PC-3 (cell line): ENCODE data around the gene NPR2. TPM values are rescaled to one million over a fixed set of nuclear protein-coding genes. Genes with fewer than 3 reads are reported as not detected.

Experiments
- ATAC-seq: fragments of 200-7000 bp; cut with Tn5 transposase; 2 replicates; pipeline ENCODE4 v1.9.1; 2020; ENCODE audit warnings: mild to moderate bottlenecking, moderate library complexity
- BruUV-seq: library from RNA; stranded (reverse); fragments of 400-500 nt; replicated peaks from 2 replicates; lab custom pipeline; 2021; lab: Mats Ljungman, UMichigan
- CTCF ChIA-PET: fragments of 300-600 bp; sonication (Branson Sonifier 250); formaldehyde crosslinking; loops from one replicate; lab custom pipeline; 2022; ENCODE audit warnings: antibody characterized with exemption; lab: Charles Lee
- POLR2A ChIA-PET: fragments of 300-600 bp; sonication (Branson Sonifier 250); formaldehyde crosslinking; loops from one replicate; lab custom pipeline; 2022; ENCODE audit warnings: antibody characterized with exemption; ENCODE audit not compliant: unreplicated experiment; lab: Charles Lee
- DNase-seq: peaks from one replicate; pipeline ENCODE4 v3.0.0-alpha.2; 2015
- H2AFZ ChIP-seq: fragments of 300-600 bp; sonication (generic); 2 replicates; pipeline ENCODE4 v1.6.0; 2016; ENCODE audit warnings: antibody characterized with exemption, low read length
- H3F3A ChIP-seq: fragments of 300-600 bp; sonication (generic); one replicate; pipeline ENCODE4 v1.6.0; 2017; ENCODE audit warnings: antibody characterized with exemption, low read length, control low read depth, mild to moderate bottlenecking; ENCODE audit not compliant: unreplicated experiment
- H3K27ac ChIP-seq: fragments of 300-600 bp; sonication (generic); 2 replicates; pipeline ENCODE4 v1.5.1; 2016; ENCODE audit warnings: mild to moderate bottlenecking, low read length
- H3K27me3 ChIP-seq: fragments of 300-600 bp; sonication (generic); 2 replicates; pipeline ENCODE4 v1.6.1; 2016; ENCODE audit warnings: low read length, mixed read lengths
- H3K36me3 ChIP-seq: fragments of 300-600 bp; sonication (generic); 2 replicates; pipeline ENCODE4 v1.6.1; 2016; ENCODE audit warnings: low read depth, mixed run types, low read length, mixed read lengths
- H3K4me1 ChIP-seq: fragments of 300-600 bp; sonication (generic); 2 replicates; pipeline ENCODE4 v1.5.1; 2016; ENCODE audit warnings: low read length; ENCODE audit not compliant: insufficient read depth
- H3K4me2 ChIP-seq: fragments of 300-600 bp; sonication (generic); 2 replicates; pipeline ENCODE4 v1.6.0; 2016; ENCODE audit warnings: low read length
- H3K4me3 ChIP-seq: fragments of 300-600 bp; sonication (generic); 2 replicates; pipeline ENCODE4 v1.5.1; 2016; ENCODE audit warnings: mild to moderate bottlenecking, low read length, mixed read lengths
- H3K79me2 ChIP-seq: fragments of 300-600 bp; sonication (generic); 2 replicates; pipeline ENCODE4 v1.6.1; 2017; ENCODE audit warnings: low read length, mixed read lengths
- H3K9ac ChIP-seq: fragments of 300-600 bp; sonication (generic); 2 replicates; pipeline ENCODE4 v1.6.0; 2016; ENCODE audit warnings: mild to moderate bottlenecking, low read length
- H3K9me2 ChIP-seq: fragments of 300-600 bp; sonication (generic); replicated peaks from 2 replicates; pipeline ENCODE4 v1.6.1; 2016; ENCODE audit warnings: mixed run types, low read length, mixed read lengths
- H3K9me3 ChIP-seq: fragments of 300-600 bp; sonication (generic); 2 replicates; pipeline ENCODE4 v1.6.1; 2016; ENCODE audit warnings: low read length, mixed read lengths
- H4K20me1 ChIP-seq: fragments of 300-600 bp; sonication (generic); 2 replicates; pipeline ENCODE4 v1.6.1; 2016; ENCODE audit warnings: low read length, mixed read lengths
- EZH2 ChIP-seq: fragments of 300-600 bp; sonication (generic); IDR thresholded peaks from one replicate; pipeline ENCODE4 v1.6.1; 2017; ENCODE audit warnings: antibody characterized with exemption, mild to moderate bottlenecking, low read length; ENCODE audit not compliant: unreplicated experiment
- EZH2phosphoT487 ChIP-seq: fragments of 300-600 bp; sonication (generic); IDR thresholded peaks from 2 replicates; pipeline ENCODE4 v1.6.1; 2018; ENCODE audit warnings: mild to moderate bottlenecking, antibody characterized with exemption, low read length, borderline replicate concordance
- intact Hi-C: fragments of 100-400 bp; cut with micrococcal nuclease; formaldehyde crosslinking; loops from 2 replicates; pipeline ENCODE4 v1.9.0; 2023
- total RNA-seq: library from RNA; depleted of rRNA; stranded (reverse); fragments of >200 nt; gene quantifications from 2 replicates; pipeline ENCODE4 v1.2.3, GENCODE V29; 2014
- TF ChIP-seq, protein P1 (sequence below): fragments of 300-600 bp; sonication (generic); conservative IDR thresholded peaks from 2 replicates; pipeline ENCODE4 v1.5.1; 2017; ENCODE audit warnings: antibody characterized with exemption, low read depth, mild to moderate bottlenecking, low read length

NPR2 gene
- total RNA-seq, 1 experiment from 2014 or later = 1.5 TPM

GRCh38 chr9:35790385-35791296, 750 bp upstream of the NPR2 start:
- TF ChIP-seq EZH2phosphoT487 (no peak), EZH2 (no peak)
- TF ChIP-seq, protein P1, sequence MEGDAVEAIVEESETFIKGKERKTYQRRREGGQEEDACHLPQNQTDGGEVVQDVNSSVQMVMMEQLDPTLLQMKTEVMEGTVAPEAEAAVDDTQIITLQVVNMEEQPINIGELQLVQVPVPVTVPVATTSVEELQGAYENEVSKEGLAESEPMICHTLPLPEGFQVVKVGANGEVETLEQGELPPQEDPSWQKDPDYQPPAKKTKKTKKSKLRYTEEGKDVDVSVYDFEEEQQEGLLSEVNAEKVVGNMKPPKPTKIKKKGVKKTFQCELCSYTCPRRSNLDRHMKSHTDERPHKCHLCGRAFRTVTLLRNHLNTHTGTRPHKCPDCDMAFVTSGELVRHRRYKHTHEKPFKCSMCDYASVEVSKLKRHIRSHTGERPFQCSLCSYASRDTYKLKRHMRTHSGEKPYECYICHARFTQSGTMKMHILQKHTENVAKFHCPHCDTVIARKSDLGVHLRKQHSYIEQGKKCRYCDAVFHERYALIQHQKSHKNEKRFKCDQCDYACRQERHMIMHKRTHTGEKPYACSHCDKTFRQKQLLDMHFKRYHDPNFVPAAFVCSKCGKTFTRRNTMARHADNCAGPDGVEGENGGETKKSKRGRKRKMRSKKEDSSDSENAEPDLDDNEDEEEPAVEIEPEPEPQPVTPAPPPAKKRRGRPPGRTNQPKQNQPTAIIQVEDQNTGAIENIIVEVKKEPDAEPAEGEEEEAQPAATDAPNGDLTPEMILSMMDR = peak; percentile 82
- intact Hi-C loops = loop anchor here (1.0 to 10.0 kb wide), 4 partner anchors 25 to 136 kb away; partner anchors contain the start of genes CCDC107, HINT2, RMRP and SIT1
- H3K9me2 ChIP-seq = no peaks in the 10 kb centered on the region
- H3K9ac ChIP-seq = no peak overlapping the region
- no peak overlapping the region for H3K4me2 ChIP-seq
- peak; percentile 77 for DNase-seq
- ATAC-seq = peak; percentile 86
- no TSS peak for BruUV-seq
- H3K4me3 ChIP-seq = no peak overlapping the region
- peaks cover 16% of the 10 kb centered on the region for H3K4me1 ChIP-seq
- ChIA-PET POLR2A (interaction anchor here (0.8 kb wide), 1 partner anchor 91 kb away, joined by 3 read pairs; no protein-coding TSS in a partner anchor), CTCF (interaction anchor here (0.6 to 1.8 kb wide), 10 partner anchors 8 to 92 kb away, joined by 3 to 41 read pairs (median 4); partner anchors contain the start of genes HINT2 and SPAG8)
- H2AFZ ChIP-seq = 0 out of 2 replicates have a peak overlapping the region, but pooled peaks have one; percentile 39
- no peaks in the 10 kb centered on the region for H4K20me1 ChIP-seq
- no peaks in the 10 kb centered on the region for H3K9me3 ChIP-seq
- H3F3A ChIP-seq = no peaks in the 10 kb centered on the region
- H3K27ac ChIP-seq = no peak overlapping the region
- H3K27me3 ChIP-seq = no peaks in the 10 kb centered on the region
- H3K36me3 ChIP-seq = no peaks in the 10 kb centered on the region
- H3K79me2 ChIP-seq = no peaks in the 10 kb centered on the region

DNA sequence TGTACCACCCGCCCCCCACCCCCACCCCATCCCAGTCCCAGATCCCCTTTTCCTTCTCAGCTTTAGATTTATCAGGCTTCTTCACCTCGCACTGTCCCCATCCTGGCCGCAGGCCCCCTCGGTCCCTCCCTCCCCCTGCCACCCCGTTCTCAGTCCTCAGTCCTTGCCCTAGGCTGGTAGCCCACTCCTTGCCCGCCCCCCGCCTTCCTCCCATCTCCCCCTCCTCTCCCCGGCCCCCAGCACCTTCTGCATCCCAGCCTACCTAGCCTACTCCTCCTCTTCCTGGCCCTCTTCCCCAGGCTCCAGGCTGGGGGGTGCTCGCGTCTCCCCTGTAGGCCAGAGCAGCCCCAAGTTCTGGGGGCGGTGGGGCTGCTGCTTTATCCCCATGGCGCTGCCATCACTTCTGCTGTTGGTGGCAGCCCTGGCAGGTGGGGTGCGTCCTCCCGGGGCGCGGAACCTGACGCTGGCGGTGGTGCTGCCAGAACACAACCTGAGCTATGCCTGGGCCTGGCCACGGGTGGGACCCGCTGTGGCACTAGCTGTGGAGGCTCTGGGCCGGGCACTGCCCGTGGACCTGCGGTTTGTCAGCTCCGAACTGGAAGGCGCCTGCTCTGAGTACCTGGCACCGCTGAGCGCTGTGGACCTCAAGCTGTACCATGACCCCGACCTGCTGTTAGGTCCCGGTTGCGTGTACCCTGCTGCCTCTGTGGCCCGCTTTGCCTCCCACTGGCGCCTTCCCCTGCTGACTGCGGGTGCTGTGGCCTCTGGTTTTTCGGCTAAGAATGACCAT, 828 bp downstream of the NPR2 start:
- no peak overlapping the region for H3K4me2 ChIP-seq
- H3F3A ChIP-seq = no peaks in the 10 kb centered on the region
- CTCF ChIA-PET = interaction anchor here (0.5 to 0.6 kb wide), 2 partner anchors 33 to 59 kb away, joined by 4 to 8 read pairs; no protein-coding TSS in a partner anchor
- intact Hi-C loops = loop anchor here (10.0 kb wide), 1 partner anchor 137 kb away; the partner anchor contains the start of genes CCDC107, RMRP and SIT1
- no peak overlapping the region for H3K4me3 ChIP-seq
- no peak overlapping the region for H3K9ac ChIP-seq
- H2AFZ ChIP-seq = no peak overlapping the region
- H3K27me3 ChIP-seq = no peaks in the 10 kb centered on the region
- no peaks in the 10 kb centered on the region for H3K79me2 ChIP-seq
- BruUV-seq = no TSS peak
- POLR2A ChIA-PET = no interaction called here
- TF ChIP-seq, protein P1 = no peak
- TF ChIP-seq EZH2phosphoT487 (no peak), EZH2 (no peak)
- H3K36me3 ChIP-seq = no peaks in the 10 kb centered on the region
- ATAC-seq (no peak), DNase-seq (no peak)
- H3K9me2 ChIP-seq = no peaks in the 10 kb centered on the region
- H3K27ac ChIP-seq = no peak overlapping the region
- no peaks in the 10 kb centered on the region for H3K9me3 ChIP-seq
- no peaks in the 10 kb centered on the region for H4K20me1 ChIP-seq
- peaks cover 26% of the 10 kb centered on the region for H3K4me1 ChIP-seq
